Endothelial cell of umbilical vein (primary cell): Measurements from ENCODE around the gene TSPAN13.

ENCODE experiments used
- EZH2 ChIP-seq: IDR thresholded peaks from 2 replicates; pipeline ENCODE4 v1.6.1; 2012; ENCODE audit warnings: borderline replicate concordance, low read depth, mild to moderate bottlenecking, moderate library complexity, low read length, inconsistent platforms; ENCODE audit not compliant: severe bottlenecking
- GATA2 ChIP-seq: IDR thresholded peaks from 2 replicates; pipeline ENCODE4 v1.7.0; 2011; ENCODE audit warnings: low read depth, mild to moderate bottlenecking, moderate library complexity, mixed read lengths, low read length; ENCODE audit not compliant: insufficient read length, insufficient read depth
- POLR2A ChIP-seq: IDR thresholded peaks from 2 replicates; pipeline ENCODE4 v1.6.1; 2012; ENCODE audit warnings: low read depth, mild to moderate bottlenecking, control low read depth, low read length
- POLR2AphosphoS5 ChIP-seq: IDR thresholded peaks from 2 replicates; pipeline ENCODE4 v1.6.1; 2012; ENCODE audit warnings: low read depth, mild to moderate bottlenecking, control low read depth, low read length, moderate library complexity; ENCODE audit not compliant: insufficient read depth
- TF ChIP-seq, protein P1 (sequence below), 2 donors: IDR thresholded peaks; 1 replicate in 1 of 2; 2 replicates in 1 of 2; pipeline ENCODE4 v1.5.1; 2011; ENCODE audit warnings: low read length in 2 of 2, mild to moderate bottlenecking in 2 of 2, moderate library complexity in 2 of 2, control low read depth in 1 of 2, inconsistent platforms in 1 of 2, low read depth in 1 of 2; ENCODE audit not compliant: insufficient read depth in 1 of 2; ENCODE audit errors: extremely low read depth in 1 of 2
- TF ChIP-seq, protein P2 (sequence below): IDR thresholded peaks from 2 replicates; pipeline ENCODE4 v1.6.1; 2011; ENCODE audit not compliant: insufficient read depth, insufficient read length

DNA sequence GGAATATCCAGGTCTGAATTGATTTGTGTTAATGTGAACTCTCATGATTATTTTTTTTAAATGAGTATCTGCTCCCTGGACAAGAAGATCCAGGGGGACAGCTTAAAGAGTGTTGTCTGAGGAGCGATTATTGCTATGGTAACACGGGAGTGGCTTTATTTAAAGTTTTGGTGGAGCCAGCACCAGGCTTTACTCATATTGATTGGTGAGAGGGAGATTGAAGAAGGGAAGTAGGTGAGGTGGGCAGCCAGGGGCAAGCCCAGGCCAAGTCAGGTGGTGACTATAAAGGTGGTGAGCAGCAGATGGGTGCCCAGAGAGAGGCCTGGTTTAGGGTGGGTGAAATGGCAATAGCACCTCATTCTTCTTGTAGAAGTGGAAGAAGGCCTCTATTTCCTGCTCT, 61.4 kb downstream of the TSPAN13 start:
- TF ChIP-seq EZH2 (no peak), GATA2 (no peak), POLR2A (no peak), POLR2AphosphoS5 (no peak)
- TF ChIP-seq, protein P1, sequence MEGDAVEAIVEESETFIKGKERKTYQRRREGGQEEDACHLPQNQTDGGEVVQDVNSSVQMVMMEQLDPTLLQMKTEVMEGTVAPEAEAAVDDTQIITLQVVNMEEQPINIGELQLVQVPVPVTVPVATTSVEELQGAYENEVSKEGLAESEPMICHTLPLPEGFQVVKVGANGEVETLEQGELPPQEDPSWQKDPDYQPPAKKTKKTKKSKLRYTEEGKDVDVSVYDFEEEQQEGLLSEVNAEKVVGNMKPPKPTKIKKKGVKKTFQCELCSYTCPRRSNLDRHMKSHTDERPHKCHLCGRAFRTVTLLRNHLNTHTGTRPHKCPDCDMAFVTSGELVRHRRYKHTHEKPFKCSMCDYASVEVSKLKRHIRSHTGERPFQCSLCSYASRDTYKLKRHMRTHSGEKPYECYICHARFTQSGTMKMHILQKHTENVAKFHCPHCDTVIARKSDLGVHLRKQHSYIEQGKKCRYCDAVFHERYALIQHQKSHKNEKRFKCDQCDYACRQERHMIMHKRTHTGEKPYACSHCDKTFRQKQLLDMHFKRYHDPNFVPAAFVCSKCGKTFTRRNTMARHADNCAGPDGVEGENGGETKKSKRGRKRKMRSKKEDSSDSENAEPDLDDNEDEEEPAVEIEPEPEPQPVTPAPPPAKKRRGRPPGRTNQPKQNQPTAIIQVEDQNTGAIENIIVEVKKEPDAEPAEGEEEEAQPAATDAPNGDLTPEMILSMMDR (IDR thresholded peaks at IDR 0.05; ENCODE audit: extremely low read depth in 1 of 2, insufficient read depth in 1 of 2, low read depth in 1 of 2, low read length in 2 of 2): no peak
- TF ChIP-seq, protein P2, sequence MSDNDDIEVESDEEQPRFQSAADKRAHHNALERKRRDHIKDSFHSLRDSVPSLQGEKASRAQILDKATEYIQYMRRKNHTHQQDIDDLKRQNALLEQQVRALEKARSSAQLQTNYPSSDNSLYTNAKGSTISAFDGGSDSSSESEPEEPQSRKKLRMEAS: no peak
